ENCODE data around the gene FKBP10. TPM values are rescaled to one million over a fixed set of nuclear protein-coding genes. Genes with fewer than 3 reads are reported as not detected.

The FKBP10 gene
- total RNA-seq, 4 donors from 2014 or later = 4.2 to 25.4 (median 6.8) TPM

DNA sequence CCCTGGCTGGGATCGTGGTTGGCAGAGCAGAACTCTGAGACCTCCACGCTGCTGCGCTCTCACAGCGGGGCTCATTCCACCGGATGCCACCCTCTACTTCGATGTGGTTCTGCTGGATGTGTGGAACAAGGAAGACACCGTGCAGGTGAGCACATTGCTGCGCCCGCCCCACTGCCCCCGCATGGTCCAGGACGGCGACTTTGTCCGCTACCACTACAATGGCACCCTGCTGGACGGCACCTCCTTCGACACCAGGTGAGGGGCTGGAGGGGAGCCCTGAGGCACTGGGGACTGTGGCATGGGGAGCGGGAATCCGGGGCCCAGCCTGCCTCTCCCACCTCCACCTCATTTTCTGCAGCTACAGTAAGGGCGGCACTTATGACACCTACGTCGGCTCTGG lies 5.2 kb downstream of the FKBP10 start:
- intact Hi-C loops (cut with DNase I; ENCODE audit: low total_unique reads) = no loop called here
- DNase-seq (ENCODE audit: low spot score in 2 of 2) = no peak
- no peak overlapping the region for H3K4me3 ChIP-seq (ENCODE audit: low read depth, poor library complexity, severe bottlenecking)
- TF ChIP-seq CTCF (IDR thresholded peaks at IDR 0.05) = no peak
- no peak for TF ChIP-seq POLR2A (IDR thresholded peaks at IDR 0.05)
- 94 to 99% methylated on average over 20 of the region's 20 CpGs for WGBS, 2 donors

- intact Hi-C loops (cut with DNase I; ENCODE audit: low total_unique reads) = no loop called here
- 88 to 89% methylated on average over 14 of the region's 14 CpGs for WGBS, 2 donors
These were observed 9.0 kb downstream of the FKBP10 start for GRCh38 chr17:41821776-41822175.

GRCh38 chr17:41822216-41823140 lies 9.7 kb downstream of the FKBP10 start:
- TF ChIP-seq CTCF (IDR thresholded peaks at IDR 0.05) = no peak
- no peak for TF ChIP-seq POLR2A (IDR thresholded peaks at IDR 0.05)
- no peak overlapping the region for H3K4me3 ChIP-seq (ENCODE audit: low read depth, poor library complexity, severe bottlenecking)
- WGBS, 2 donors = 83% methylated on average over 12 of the region's 12 CpGs
- DNase-seq (ENCODE audit: low spot score in 2 of 2) = no peak
- intact Hi-C loops (cut with DNase I; ENCODE audit: low total_unique reads) = no loop called here

More at GRCh38 chr17:41821776-41822175, 9.0 kb downstream of the FKBP10 start:
- TF ChIP-seq POLR2A (IDR thresholded peaks at IDR 0.05) (no peak), CTCF (IDR thresholded peaks at IDR 0.05) (no peak)
- H3K4me3 ChIP-seq (ENCODE audit: low read depth, poor library complexity, severe bottlenecking) = no peak overlapping the region
- no peak for DNase-seq (ENCODE audit: low spot score in 2 of 2)

DNA sequence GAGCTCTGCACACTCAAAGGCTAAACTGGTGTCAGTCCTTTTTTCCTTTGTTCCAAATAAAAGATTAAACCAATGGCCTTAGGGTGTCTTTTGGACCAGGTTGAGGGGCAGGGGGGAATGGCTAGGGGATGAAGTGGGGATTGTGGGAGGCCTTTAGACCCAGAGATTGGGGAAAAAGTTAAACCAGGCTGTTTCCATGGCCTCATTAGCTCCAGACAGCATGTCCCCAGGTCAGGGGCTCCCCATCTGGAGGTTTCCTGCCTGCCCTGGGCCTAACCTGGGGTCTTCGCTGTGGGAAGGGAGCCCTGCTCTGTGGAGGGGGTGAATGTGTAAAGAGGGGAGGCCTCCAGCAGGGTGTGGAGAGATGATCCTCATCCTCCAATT lies 10.3 kb downstream of the FKBP10 start:
- intact Hi-C loops (cut with DNase I; ENCODE audit: low total_unique reads) = no loop called here
- H3K4me3 ChIP-seq (ENCODE audit: low read depth, poor library complexity, severe bottlenecking) = no peak overlapping the region
- TF ChIP-seq CTCF (IDR thresholded peaks at IDR 0.05) (no peak), POLR2A (IDR thresholded peaks at IDR 0.05) (no peak)
- WGBS, 2 donors = 95 to 100% methylated on average over 1 of the region's 1 CpG
- DNase-seq (ENCODE audit: low spot score in 2 of 2) = no peak

DNA sequence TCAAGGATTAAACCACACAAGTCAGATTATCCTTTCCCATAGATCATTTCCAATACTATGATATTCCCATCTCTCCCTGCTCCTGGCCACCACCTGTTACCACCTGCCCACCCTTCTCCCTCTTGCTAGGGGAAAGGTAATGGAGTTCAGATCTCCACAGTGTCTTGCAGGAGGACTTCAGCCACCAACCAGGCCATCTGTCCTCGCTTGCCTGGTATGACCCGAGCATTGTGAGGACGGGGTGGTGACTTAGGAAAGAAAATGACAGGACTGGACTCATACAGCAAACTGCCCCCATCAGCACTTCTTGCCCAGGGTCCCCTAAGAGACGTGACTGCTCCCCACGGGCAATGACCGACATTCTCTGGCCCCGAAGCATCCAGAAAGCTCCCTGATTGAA lies 10.8 kb downstream of the FKBP10 start:
- intact Hi-C loops (cut with DNase I; ENCODE audit: low total_unique reads) = no loop called here
- TF ChIP-seq CTCF (IDR thresholded peaks at IDR 0.05) (no peak), POLR2A (IDR thresholded peaks at IDR 0.05) (no peak)
- WGBS, 2 donors = 83 to 84% methylated on average over 7 of the region's 7 CpGs
- DNase-seq (ENCODE audit: low spot score in 2 of 2) = no peak
- H3K4me3 ChIP-seq (ENCODE audit: low read depth, poor library complexity, severe bottlenecking) = no peak overlapping the region

Data from lower leg skin (tissue), 4 donors.